ENCODE data around the gene THADA. TPM values are rescaled to one million over a fixed set of nuclear protein-coding genes. Genes with fewer than 3 reads are reported as not detected.

Gene THADA
- total RNA-seq, 1 donor from 2014 or later = 29.3 TPM

- no peak overlapping the region for H3K4me3 ChIP-seq
- H3K79me2 ChIP-seq (ENCODE audit: low read depth) = no peaks in the 10 kb centered on the region
- H3K27me3 ChIP-seq = no peaks in the 10 kb centered on the region
- no peaks in the 10 kb centered on the region for H4K20me1 ChIP-seq (ENCODE audit: low read depth)
- H3K4me1 Mint-ChIP-seq = peaks cover 32% of the 10 kb centered on the region
- H3F3A ChIP-seq (ENCODE audit: low read depth) = peaks cover 7% of the 10 kb centered on the region
- no peaks in the 10 kb centered on the region for H3K9me3 Mint-ChIP-seq
- H3K4me3 Mint-ChIP-seq = no peak overlapping the region
- TF ChIP-seq EZH2phosphoT487 (IDR thresholded peaks at IDR 0.05) (no peak), EZH2 (IDR thresholded peaks at IDR 0.05) (no peak)
- TF ChIP-seq, protein P1, sequence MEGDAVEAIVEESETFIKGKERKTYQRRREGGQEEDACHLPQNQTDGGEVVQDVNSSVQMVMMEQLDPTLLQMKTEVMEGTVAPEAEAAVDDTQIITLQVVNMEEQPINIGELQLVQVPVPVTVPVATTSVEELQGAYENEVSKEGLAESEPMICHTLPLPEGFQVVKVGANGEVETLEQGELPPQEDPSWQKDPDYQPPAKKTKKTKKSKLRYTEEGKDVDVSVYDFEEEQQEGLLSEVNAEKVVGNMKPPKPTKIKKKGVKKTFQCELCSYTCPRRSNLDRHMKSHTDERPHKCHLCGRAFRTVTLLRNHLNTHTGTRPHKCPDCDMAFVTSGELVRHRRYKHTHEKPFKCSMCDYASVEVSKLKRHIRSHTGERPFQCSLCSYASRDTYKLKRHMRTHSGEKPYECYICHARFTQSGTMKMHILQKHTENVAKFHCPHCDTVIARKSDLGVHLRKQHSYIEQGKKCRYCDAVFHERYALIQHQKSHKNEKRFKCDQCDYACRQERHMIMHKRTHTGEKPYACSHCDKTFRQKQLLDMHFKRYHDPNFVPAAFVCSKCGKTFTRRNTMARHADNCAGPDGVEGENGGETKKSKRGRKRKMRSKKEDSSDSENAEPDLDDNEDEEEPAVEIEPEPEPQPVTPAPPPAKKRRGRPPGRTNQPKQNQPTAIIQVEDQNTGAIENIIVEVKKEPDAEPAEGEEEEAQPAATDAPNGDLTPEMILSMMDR (IDR thresholded peaks at IDR 0.05) = no peak
- no peak overlapping the region for H2AFZ ChIP-seq (replicated peaks)
- H3K27ac ChIP-seq = no peak overlapping the region
- H3K9ac ChIP-seq = no peak overlapping the region
- H3K27ac Mint-ChIP-seq = no peak overlapping the region
- H3K4me2 ChIP-seq = no peak overlapping the region
- no peak for DNase-seq (ENCODE audit: low spot score)
- H3K9me3 ChIP-seq (ENCODE audit: low read depth) = no peaks in the 10 kb centered on the region
- peaks cover 2% of the 10 kb centered on the region for H3K36me3 Mint-ChIP-seq
- no peaks in the 10 kb centered on the region for H3K36me3 ChIP-seq
- H3K4me1 ChIP-seq = peaks cover 22% of the 10 kb centered on the region
- peaks cover 3% of the 10 kb centered on the region for H3K27me3 Mint-ChIP-seq (ENCODE audit: insufficient read depth, low read depth)
These were observed 263.2 kb downstream of the THADA start for GRCh38 chr2:43332653-43333052.

- no peak overlapping the region for H3K9ac ChIP-seq
- H3K79me2 ChIP-seq (ENCODE audit: low read depth) = no peaks in the 10 kb centered on the region
- DNase-seq (ENCODE audit: low spot score) = no peak
- H3K27me3 ChIP-seq = no peaks in the 10 kb centered on the region
- H4K20me1 ChIP-seq (ENCODE audit: low read depth) = no peaks in the 10 kb centered on the region
- H3K27me3 Mint-ChIP-seq (ENCODE audit: insufficient read depth, low read depth) = peaks cover 2% of the 10 kb centered on the region
- peaks cover 4% of the 10 kb centered on the region for H3K36me3 Mint-ChIP-seq
- H3K36me3 ChIP-seq = no peaks in the 10 kb centered on the region
- H2AFZ ChIP-seq (replicated peaks) = no peak overlapping the region
- H3K27ac Mint-ChIP-seq = no peak overlapping the region
- no peak overlapping the region for H3K27ac ChIP-seq
- H3K4me2 ChIP-seq = no peak overlapping the region
- TF ChIP-seq EZH2phosphoT487 (IDR thresholded peaks at IDR 0.05) (no peak), EZH2 (IDR thresholded peaks at IDR 0.05) (no peak)
- TF ChIP-seq, protein P1 (IDR thresholded peaks at IDR 0.05) = no peak
- no peaks in the 10 kb centered on the region for H3K9me3 Mint-ChIP-seq
- no peak overlapping the region for H3K4me3 Mint-ChIP-seq
- H3K9me3 ChIP-seq (ENCODE audit: low read depth) = no peaks in the 10 kb centered on the region
- H3K4me3 ChIP-seq = no peak overlapping the region
- H3F3A ChIP-seq (ENCODE audit: low read depth) = peaks cover 7% of the 10 kb centered on the region
- peaks cover 21% of the 10 kb centered on the region for H3K4me1 Mint-ChIP-seq
- H3K4me1 ChIP-seq = peaks cover 17% of the 10 kb centered on the region
These were observed 264.4 kb downstream of the THADA start for GRCh38 chr2:43331422-43331821.

GRCh38 chr2:43329637-43330036 lies 266.2 kb downstream of the THADA start:
- Mint-ChIP-seq H3K27me3 (ENCODE audit: insufficient read depth, low read depth) (peaks cover 2% of the 10 kb centered on the region), H3K27ac (no peak overlapping the region)
- TF ChIP-seq, protein P1 (IDR thresholded peaks at IDR 0.05) = no peak
- TF ChIP-seq EZH2 (IDR thresholded peaks at IDR 0.05) (no peak), EZH2phosphoT487 (IDR thresholded peaks at IDR 0.05) (no peak)

More at GRCh38 chr2:43329637-43330036, 266.2 kb downstream of the THADA start:
- H3K4me2 ChIP-seq = no peak overlapping the region
- Mint-ChIP-seq H3K9me3 (no peaks in the 10 kb centered on the region), H3K4me1 (peaks cover 17% of the 10 kb centered on the region), H3K4me3 (no peak overlapping the region), H3K36me3 (peaks cover 4% of the 10 kb centered on the region)
- no peak overlapping the region for H3K4me3 ChIP-seq
- no peak overlapping the region for H3K9ac ChIP-seq
- no peaks in the 10 kb centered on the region for H3K79me2 ChIP-seq (ENCODE audit: low read depth)
- H3K36me3 ChIP-seq = no peaks in the 10 kb centered on the region
- H3K9me3 ChIP-seq (ENCODE audit: low read depth) = no peaks in the 10 kb centered on the region
- no peak overlapping the region for H2AFZ ChIP-seq (replicated peaks)
- no peaks in the 10 kb centered on the region for H4K20me1 ChIP-seq (ENCODE audit: low read depth)
- no peaks in the 10 kb centered on the region for H3K27me3 ChIP-seq
- peaks cover 17% of the 10 kb centered on the region for H3K4me1 ChIP-seq
- peaks cover 7% of the 10 kb centered on the region for H3F3A ChIP-seq (ENCODE audit: low read depth)
- no peak for DNase-seq (ENCODE audit: low spot score)
- H3K27ac ChIP-seq = no peak overlapping the region

All from neural progenitor cell (in vitro differentiated cells).